Kidney (tissue), 14 donors: Measurements from ENCODE around the gene TSEN2. TPM values are rescaled to one million over a fixed set of nuclear protein-coding genes. Genes with fewer than 3 reads are reported as not detected.

Experiments used
- DNase-seq, 5 donors: peaks; one replicate each; pipeline ENCODE4 v3.0.0-alpha.2; 2013 to 2020
- FAIRE-seq: peaks from 2 replicates; lab custom pipeline; 2012; peaks lifted over from hg19 to GRCh38; lab: Jason Lieb, UNC
- H3K27ac ChIP-seq, 2 donors: one replicate each; pipeline ENCODE4 v1.7.0; 2013; ENCODE audit warnings: low read depth in 2 of 2, low read length in 2 of 2, inconsistent platforms in 1 of 2
- H3K27me3 ChIP-seq: one replicate; pipeline ENCODE4 v1.7.1; 2013; ENCODE audit warnings: low read length, inconsistent platforms; ENCODE audit not compliant: control insufficient read depth, insufficient read depth
- H3K36me3 ChIP-seq, 3 donors: one replicate each; pipeline versions ENCODE4 v1.7.0 to v1.7.1; 2013; ENCODE audit warnings: low read length in 3 of 3, control low read depth in 1 of 3, inconsistent platforms in 1 of 3; ENCODE audit not compliant: insufficient read depth in 3 of 3, control insufficient read depth in 2 of 3
- H3K4me1 ChIP-seq, 3 donors: one replicate each; pipeline versions ENCODE4 v1.7.0 to v1.7.1; 2013; ENCODE audit warnings: low read length in 3 of 3, inconsistent platforms in 1 of 3, low read depth in 1 of 3; ENCODE audit not compliant: control insufficient read depth in 2 of 3, insufficient read depth in 2 of 3
- H3K4me3 ChIP-seq, 3 donors: one replicate each; pipeline versions ENCODE4 v1.7.0 to v1.8.1; 2013; ENCODE audit warnings: low read length in 3 of 3, control low read depth in 1 of 3, inconsistent platforms in 1 of 3
- H3K9ac ChIP-seq, 3 donors: one replicate each; pipeline versions ENCODE4 v1.7.0 to v1.7.1; 2013; ENCODE audit warnings: low read length in 3 of 3, control low read depth in 1 of 3, inconsistent platforms in 1 of 3
- H3K9me3 ChIP-seq, 3 donors: one replicate each; pipeline versions ENCODE4 v1.7.0 to v1.7.1; 2013; ENCODE audit warnings: low read length in 3 of 3, control low read depth in 1 of 3, inconsistent platforms in 1 of 3; ENCODE audit not compliant: control insufficient read depth in 2 of 3, insufficient read depth in 1 of 3
- CTCF ChIP-seq: IDR thresholded peaks from 3 replicates; pipeline ENCODE4 v1.5.1; 2012; ENCODE audit warnings: mild to moderate bottlenecking, moderate library complexity, borderline replicate concordance; ENCODE audit not compliant: insufficient read depth; ENCODE audit errors: extremely low read depth
- intact Hi-C: fragments of 100-400 bp; cut with DNase I; formaldehyde crosslinking; loops from one replicate; pipeline ENCODE4 v1.11.1; 2022
- polyA plus RNA-seq: library from polyadenylated mRNA; stranded (reverse); fragments of 350-450 nt; fragmentation: Illumina TruSeq; extraction: RNeasy Lipid Tissue Mini Kit (QIAGEN cat#74804); gene quantifications from one replicate; pipeline ENCODE4 v1.2.3, GENCODE V29; 2014; ENCODE audit warnings: low read depth, low replicate concordance; ENCODE audit not compliant: insufficient read depth
- total RNA-seq: library from RNA; stranded (reverse); fragmentation: NEBNext Ultra II Directional; extraction: Animal tissue kit (Norgen Biotek cat#: 25700); gene quantifications from one replicate; pipeline ENCODE4 v1.2.1, GENCODE V29; 2021
- donor health status: control.
- donor health status: control.
- donor health status: control.
- donor health status: control.
- donor health status: control.
- donor health status: DM: yes; HTN: yes; CAD: no.
- donor health status: Normal renal cell carcinoma (clear cell type).

TSEN2 gene
- total and polyA plus RNA-seq, 2 donors from 2014 or later: 10.3 to 20.7 TPM

- no peak for TF ChIP-seq CTCF
- no peak for FAIRE-seq
- DNase-seq: peak in 4 of 5 donors; percentile 35 to 86 (median 61)
- Histone ChIP-seq H3K9me3 (no peaks in the 10 kb centered on the region), H3K4me3 (no peak overlapping the region), H3K9ac (no peak overlapping the region), H3K4me1 (peaks cover 0 to 5% (median 2%) of the 10 kb centered on the region in 3 donors), H3K27me3 (no peaks in the 10 kb centered on the region), H3K27ac (no peak overlapping the region), H3K36me3 (no peaks in the 10 kb centered on the region)
- intact Hi-C loops: no loop called here
These were observed 43.2 kb upstream of the TSEN2 start for GRCh38 chr3:12440927-12441714.

DNA sequence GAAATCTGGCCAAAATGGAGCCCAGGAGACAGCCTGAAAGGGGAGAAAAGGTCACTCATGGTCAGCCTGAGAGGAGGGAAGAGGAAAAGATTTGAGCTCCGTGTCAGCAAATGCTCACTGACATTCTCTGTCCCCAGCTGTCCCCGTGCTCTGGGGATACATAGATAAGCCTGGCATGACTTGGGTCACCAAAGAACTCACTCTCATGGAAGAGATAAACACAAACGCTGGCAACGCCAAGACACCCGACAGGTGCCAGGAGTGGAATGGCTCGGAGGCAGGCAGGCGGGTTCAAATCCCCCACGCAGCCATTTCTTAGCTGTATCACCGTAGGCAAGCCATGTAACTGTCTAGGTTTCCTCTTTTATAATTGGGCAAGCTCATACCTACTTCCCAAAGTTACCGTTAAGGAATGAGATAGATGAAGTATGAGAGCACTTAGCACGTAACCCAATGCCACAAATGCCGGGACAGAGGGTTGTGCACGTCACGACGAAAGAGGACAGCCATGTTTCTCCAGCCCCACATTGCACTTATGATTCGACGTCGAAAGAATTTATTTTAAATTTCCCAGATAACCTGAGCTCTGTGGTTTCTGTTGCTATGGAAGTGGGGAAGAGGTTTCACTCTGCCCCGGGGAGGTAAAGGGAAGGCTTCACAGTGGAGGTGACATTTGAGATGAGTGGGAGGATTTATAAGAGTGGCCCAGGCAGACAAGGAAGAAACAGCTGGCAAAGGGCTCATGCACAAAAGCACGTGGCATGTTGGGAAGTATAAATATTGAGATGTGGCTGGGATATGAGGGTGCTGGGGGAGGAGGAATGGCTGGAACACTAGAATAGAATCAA lies 41.4 kb upstream of the TSEN2 start:
- no peaks in the 10 kb centered on the region for H3K9me3 ChIP-seq
- H3K36me3 ChIP-seq: no peaks in the 10 kb centered on the region
- no peak overlapping the region for H3K27ac ChIP-seq
- peak in 2 of 5 donors; percentile 43 to 59 for DNase-seq
- no peak overlapping the region for H3K4me3 ChIP-seq
- H3K27me3 ChIP-seq: no peaks in the 10 kb centered on the region
- H3K9ac ChIP-seq: no peak overlapping the region
- intact Hi-C loops: no loop called here
- no peak for FAIRE-seq
- TF ChIP-seq CTCF: no peak
- peaks cover 0 to 5% (median 2%) of the 10 kb centered on the region in 3 donors for H3K4me1 ChIP-seq

- Histone ChIP-seq H3K36me3 (no peaks in the 10 kb centered on the region), H3K27ac (peak overlapping the region; percentile 67 to 69), H3K9me3 (no peaks in the 10 kb centered on the region), H3K4me3 (peak overlapping the region in 1 of 3 donors; percentile 10), H3K9ac (no peak overlapping the region), H3K27me3 (no peaks in the 10 kb centered on the region), H3K4me1 (peaks cover 0 to 5% (median 2%) of the 10 kb centered on the region in 3 donors)
- TF ChIP-seq CTCF: no peak
- FAIRE-seq (no peak), DNase-seq (no peak)
- intact Hi-C loops: no loop called here
These were observed 40.3 kb upstream of the TSEN2 start for GRCh38 chr3:12443781-12444522.
